CD4-positive, alpha-beta T cell (primary cell): ENCODE data around the gene TAF6L. TPM values are rescaled to one million over a fixed set of nuclear protein-coding genes. Genes with fewer than 3 reads are reported as not detected.

ENCODE experiments used
- ATAC-seq: fragments of 200-7000 bp; cut with Tn5 transposase; one replicate; pipeline ENCODE4 v1.10.0; 2022; ENCODE audit warnings: mild to moderate bottlenecking; ENCODE audit not compliant: poor library complexity
- CTCF ChIA-PET: fragments of 350-600 bp; sonication (Branson Sonifier 250); formaldehyde crosslinking; loops from one replicate; lab custom pipeline; 2021; ENCODE audit warnings: antibody characterized with exemption, inconsistent platforms; lab: Charles Lee
- POLR2A ChIA-PET: fragments of 350-600 bp; sonication (Branson Sonifier 250); formaldehyde crosslinking; loops from one replicate; lab custom pipeline; 2021; ENCODE audit warnings: antibody characterized with exemption, inconsistent platforms; lab: Charles Lee
- DNase-seq, 14 experiments: peaks; one replicate each; pipeline ENCODE4 v3.0.0-alpha.2; 2013 to 2020; ENCODE audit warnings: mixed read lengths in 2 of 14
- H3K27ac ChIP-seq, 2 donors: one replicate each; pipeline versions ENCODE4 v1.5.1 to v1.7.0; 2013; ENCODE audit warnings: low read length in 2 of 2, low read depth in 1 of 2, mild to moderate bottlenecking in 1 of 2
- H3K27me3 ChIP-seq, 2 experiments: 1 replicate in 1 of 2; 2 replicates in 1 of 2; pipeline versions ENCODE4 v1.6.1 to v1.7.0; 2013; ENCODE audit warnings: low read length in 2 of 2, control low read depth in 1 of 2, mild to moderate bottlenecking in 1 of 2, moderate library complexity in 1 of 2; ENCODE audit not compliant: insufficient read depth in 2 of 2, control insufficient read depth in 1 of 2
- H3K36me3 ChIP-seq: one replicate; pipeline ENCODE4 v1.6.1; 2013; ENCODE audit warnings: low read length, control low read depth; ENCODE audit not compliant: insufficient read depth
- H3K4me1 ChIP-seq: one replicate; pipeline ENCODE4 v1.6.1; 2013; ENCODE audit warnings: low read length, control low read depth; ENCODE audit not compliant: insufficient read depth
- H3K4me3 ChIP-seq: one replicate; pipeline ENCODE4 v1.5.1; 2013; ENCODE audit warnings: mild to moderate bottlenecking, low read length, moderate library complexity
- H3K9me3 ChIP-seq, 2 experiments: 1 replicate in 1 of 2; 2 replicates in 1 of 2; pipeline versions ENCODE4 v1.6.1 to v1.7.0; 2013; ENCODE audit warnings: low read length in 2 of 2, mild to moderate bottlenecking in 2 of 2, control low read depth in 1 of 2, moderate library complexity in 1 of 2; ENCODE audit not compliant: control insufficient read depth in 1 of 2, insufficient read depth in 1 of 2
- H3K27ac Mint-ChIP-seq: one replicate; pipeline ENCODE4 v1.8.0; 2020; ENCODE audit warnings: mixed read lengths
- H3K27me3 Mint-ChIP-seq: one replicate; pipeline ENCODE4 v1.8.0; 2021; ENCODE audit warnings: mixed read lengths
- H3K36me3 Mint-ChIP-seq: one replicate; pipeline ENCODE4 v1.8.0; 2021; ENCODE audit warnings: low read depth, mixed read lengths
- H3K4me1 Mint-ChIP-seq: one replicate; pipeline ENCODE4 v1.8.0; 2021; ENCODE audit warnings: low read depth, mixed read lengths
- H3K4me3 Mint-ChIP-seq: one replicate; pipeline ENCODE4 v1.8.0; 2020; ENCODE audit warnings: mild to moderate bottlenecking, mixed read lengths
- H3K9me3 Mint-ChIP-seq: one replicate; pipeline ENCODE4 v1.8.0; 2020; ENCODE audit warnings: mixed read lengths
- intact Hi-C, 2 experiments: fragments of 100-400 bp; cut with DNase I in 1 of 2; cut with micrococcal nuclease in 1 of 2; formaldehyde crosslinking; loops; one replicate each; pipeline versions ENCODE4 v1.15.1 to v1.9.0; 2023 to 2025; cut with DNase I, micrococcal nuclease
- total RNA-seq, 174 experiments: library from RNA in 2 of 174; stranded (reverse) in 2 of 174; gene quantifications; one replicate each; pipeline ENCODE4 v1.2.3 and lab custom pipeline; 2021 to 2026
- TF ChIP-seq, protein P1 (sequence below): fragments of 200-600 bp; IDR thresholded peaks from one replicate; pipeline ENCODE4 v1.8.0; 2022; ENCODE audit warnings: antibody characterized with exemption, mild to moderate bottlenecking

Gene TAF6L
- total RNA-seq, 2 experiments from 2014 or later: 11.5 to 11.8 TPM

DNA sequence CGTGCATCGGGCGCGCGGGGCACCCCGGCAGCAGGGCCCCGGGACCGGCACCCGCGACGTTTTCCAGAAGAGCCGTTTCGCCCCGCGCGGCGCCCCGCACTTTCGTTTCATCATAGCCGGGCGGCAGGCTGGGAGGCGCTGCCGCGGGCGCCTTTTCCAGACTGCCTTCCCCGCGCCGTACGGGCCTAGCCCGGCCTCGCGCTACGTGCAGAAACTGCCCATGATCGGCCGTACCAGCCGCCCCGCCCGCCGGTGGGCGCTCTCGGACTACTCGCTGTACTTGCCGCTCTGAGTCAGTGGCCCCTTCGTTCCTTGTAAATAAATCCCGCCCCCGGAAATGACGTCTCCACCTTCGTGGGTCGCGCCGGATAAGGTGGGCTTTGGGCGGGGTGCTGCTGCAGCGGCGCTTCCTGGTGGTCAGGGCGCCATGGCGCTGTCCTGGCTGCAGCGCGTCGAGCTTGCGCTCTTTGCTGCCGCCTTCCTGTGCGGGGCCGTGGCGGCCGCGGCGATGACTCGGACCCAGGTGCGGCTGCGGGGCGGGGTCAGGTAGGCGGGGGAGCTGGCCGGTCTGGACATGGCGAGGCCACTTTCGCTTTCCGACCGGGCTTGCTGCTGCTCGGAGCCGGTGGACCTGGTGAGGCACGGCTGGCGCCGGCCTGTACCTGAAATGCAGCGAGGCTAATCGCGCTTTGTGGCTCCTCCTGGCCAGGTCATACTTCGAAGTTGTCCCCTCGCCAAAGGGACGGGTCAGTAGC is 16.0 kb downstream of the TAF6L start, which contains the start of gene TMEM179B:
Gene TMEM179B (plus strand): TSS at position 398 of the 755 bp plus-strand sequence. CDS start 30 bp downstream, at position 428.
- H3K27ac Mint-ChIP-seq: peak within 1 kb of the TSS; percentile 98
- ChIA-PET CTCF (interaction anchor here (0.6 to 3.5 kb wide), 40 partner anchors 7 to 1912 kb away, joined by 3 to 81 read pairs (median 6); partner anchors contain the start of genes B3GAT3, C11orf98, CSKMT and EEF1G), POLR2A (interaction anchor here (0.6 to 8.8 kb wide), 33 partner anchors 9 to 230 kb away, joined by 3 to 273 read pairs (median 12); partner anchors contain the start of genes BSCL2, C11orf98, CSKMT and GNG3)
- ATAC-seq (peak; percentile 61), DNase-seq (peak; percentile 90 to 99 (median 97))
- Histone ChIP-seq H3K9me3 (no peaks in the 10 kb centered on the region), H3K27ac (peak within 1 kb of the TSS; percentile 80 to 92), H3K27me3 (no peaks in the 10 kb centered on the region), H3K36me3 (peaks cover 30% of the 10 kb centered on the region), H3K4me1 (peaks cover 53% of the 10 kb centered on the region), H3K4me3 (peak within 1 kb of the TSS; percentile 77)
- no peaks in the 10 kb centered on the region for H3K27me3 Mint-ChIP-seq
- H3K36me3 Mint-ChIP-seq: peaks cover 65% of the 10 kb centered on the region
- H3K9me3 Mint-ChIP-seq: no peaks in the 10 kb centered on the region
- TF ChIP-seq, protein P1, sequence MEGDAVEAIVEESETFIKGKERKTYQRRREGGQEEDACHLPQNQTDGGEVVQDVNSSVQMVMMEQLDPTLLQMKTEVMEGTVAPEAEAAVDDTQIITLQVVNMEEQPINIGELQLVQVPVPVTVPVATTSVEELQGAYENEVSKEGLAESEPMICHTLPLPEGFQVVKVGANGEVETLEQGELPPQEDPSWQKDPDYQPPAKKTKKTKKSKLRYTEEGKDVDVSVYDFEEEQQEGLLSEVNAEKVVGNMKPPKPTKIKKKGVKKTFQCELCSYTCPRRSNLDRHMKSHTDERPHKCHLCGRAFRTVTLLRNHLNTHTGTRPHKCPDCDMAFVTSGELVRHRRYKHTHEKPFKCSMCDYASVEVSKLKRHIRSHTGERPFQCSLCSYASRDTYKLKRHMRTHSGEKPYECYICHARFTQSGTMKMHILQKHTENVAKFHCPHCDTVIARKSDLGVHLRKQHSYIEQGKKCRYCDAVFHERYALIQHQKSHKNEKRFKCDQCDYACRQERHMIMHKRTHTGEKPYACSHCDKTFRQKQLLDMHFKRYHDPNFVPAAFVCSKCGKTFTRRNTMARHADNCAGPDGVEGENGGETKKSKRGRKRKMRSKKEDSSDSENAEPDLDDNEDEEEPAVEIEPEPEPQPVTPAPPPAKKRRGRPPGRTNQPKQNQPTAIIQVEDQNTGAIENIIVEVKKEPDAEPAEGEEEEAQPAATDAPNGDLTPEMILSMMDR: no peak
- H3K4me1 Mint-ChIP-seq: peaks cover 55% of the 10 kb centered on the region
- intact Hi-C loops: loop anchor here (1.0 to 5.0 kb wide), 9 partner anchors 16 to 195 kb away; partner anchors contain the start of genes NXF1 (in 1 of the 2), TAF6L (in 1 of the 2), TUT1 (in 1 of the 2) and WDR74 (in 1 of the 2)
- peak within 1 kb of the TSS; percentile 98 for H3K4me3 Mint-ChIP-seq

DNA sequence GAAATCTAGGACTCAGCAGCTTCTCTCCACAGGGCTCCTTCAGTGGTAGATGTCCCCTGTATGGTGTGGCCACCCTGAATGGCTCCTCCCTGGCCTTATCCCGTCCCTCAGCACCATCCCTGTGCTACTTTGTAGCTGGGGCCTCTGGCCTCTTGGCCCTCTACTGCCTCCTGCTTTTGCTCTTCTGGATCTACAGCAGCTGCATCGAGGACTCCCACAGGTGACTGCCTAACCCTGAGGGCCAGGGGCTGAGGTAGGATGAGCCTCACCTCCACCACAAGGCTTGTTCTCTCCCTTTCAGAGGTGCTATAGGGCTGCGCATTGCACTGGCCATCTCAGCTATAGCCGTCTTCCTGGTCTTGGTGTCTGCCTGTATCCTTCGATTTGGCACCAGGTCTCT is 17.8 kb downstream of the TAF6L start:
- TF ChIP-seq, protein P1: no peak
- POLR2A ChIA-PET: interaction anchor here (0.9 to 8.8 kb wide), 10 partner anchors 12 to 92 kb away, joined by 3 to 273 read pairs (median 32); partner anchors contain the start of genes HNRNPUL2, POLR2G, SLC3A2 and TTC9C
- Mint-ChIP-seq H3K9me3 (no peaks in the 10 kb centered on the region), H3K36me3 (peaks cover 66% of the 10 kb centered on the region), H3K4me3 (peak overlapping the region; percentile 98), H3K4me1 (peaks cover 61% of the 10 kb centered on the region), H3K27me3 (no peaks in the 10 kb centered on the region), H3K27ac (peak overlapping the region; percentile 98)
- Histone ChIP-seq H3K36me3 (peaks cover 39% of the 10 kb centered on the region), H3K4me3 (no peak overlapping the region), H3K27me3 (no peaks in the 10 kb centered on the region), H3K4me1 (peaks cover 64% of the 10 kb centered on the region), H3K9me3 (no peaks in the 10 kb centered on the region), H3K27ac (peak overlapping the region in 1 of 2 donors; percentile 17)
- CTCF ChIA-PET: interaction anchor here (1.9 to 3.5 kb wide), 2 partner anchors 62 to 92 kb away, joined by 8 to 44 read pairs; partner anchors contain the start of genes HNRNPUL2, SLC3A2 and TTC9C
- DNase-seq: no peak
- ATAC-seq: no peak
- intact Hi-C loops: loop anchor here (5.0 kb wide), 2 partner anchors 37 to 197 kb away; partner anchors contain the start of genes TUT1 (in 1 of the 2) and ZBTB3 (in 1 of the 2)

DNA sequence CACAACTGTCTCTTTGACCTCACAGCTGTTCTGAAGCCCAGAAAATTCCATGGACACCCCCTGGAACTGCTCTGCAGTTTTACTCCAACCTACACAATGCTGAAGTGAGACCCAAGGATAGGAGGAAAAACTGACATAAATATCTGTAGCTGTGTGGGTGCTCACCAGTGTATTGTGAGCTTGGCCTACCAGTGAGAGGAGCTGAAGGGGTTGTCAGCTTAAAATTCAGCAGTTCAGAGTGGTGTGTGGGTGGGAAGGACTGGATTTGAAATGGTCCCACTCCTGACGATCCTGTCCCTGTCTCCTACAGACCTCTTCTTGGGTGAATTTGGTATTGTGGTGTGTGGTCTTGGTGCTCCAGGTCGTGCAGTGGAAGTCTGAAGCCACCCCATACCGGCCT is 18.4 kb downstream of the TAF6L start:
- Mint-ChIP-seq H3K4me1 (peaks cover 67% of the 10 kb centered on the region), H3K36me3 (peaks cover 72% of the 10 kb centered on the region), H3K4me3 (peak overlapping the region; percentile 98), H3K27ac (peak overlapping the region; percentile 98), H3K27me3 (no peaks in the 10 kb centered on the region), H3K9me3 (no peaks in the 10 kb centered on the region)
- ChIA-PET CTCF (interaction anchor here (0.7 to 1.9 kb wide), 2 partner anchors 50 to 91 kb away, joined by 3 to 8 read pairs; partner anchors contain the start of gene SLC3A2), POLR2A (interaction anchor here (0.9 to 8.8 kb wide), 7 partner anchors 18 to 92 kb away, joined by 3 to 273 read pairs (median 8); partner anchors contain the start of genes HNRNPUL2, SLC3A2, TTC9C and WDR74)
- Histone ChIP-seq H3K36me3 (peaks cover 45% of the 10 kb centered on the region), H3K4me3 (no peak overlapping the region), H3K27me3 (no peaks in the 10 kb centered on the region), H3K4me1 (peaks cover 64% of the 10 kb centered on the region), H3K27ac (peak overlapping the region in 1 of 2 donors; percentile 48), H3K9me3 (no peaks in the 10 kb centered on the region)
- ATAC-seq: no peak
- TF ChIP-seq, protein P1: no peak
- intact Hi-C loops: loop anchor here (5.0 kb wide), 2 partner anchors 37 to 197 kb away; partner anchors contain the start of genes TUT1 (in 1 of the 2) and ZBTB3 (in 1 of the 2)
- DNase-seq: no peak
